ENCODE results near the gene ANO6. TPM values are rescaled to one million over a fixed set of nuclear protein-coding genes. Genes with fewer than 3 reads are reported as not detected.
"Not testable (repeated sequence)": the region's sequence is repeated elsewhere in the genome, so short reads cannot be mapped to it uniquely, and the experiment has no call there.

The ANO6 gene
- total RNA-seq, 1 donor from 2014 or later = 46.6 TPM

- no peak for DNase-seq
- no peak for ATAC-seq (ENCODE audit: poor library complexity)
- intact Hi-C loops (cut with DNase I) = loop anchor here (10.0 kb wide), 1 partner anchor 137 kb away; the partner anchor contains the start of gene ANO6
Observed at GRCh38 chr12:45351921-45352670, 136.2 kb downstream of the ANO6 start.

GRCh38 chr12:45353944-45354343 is 138.0 kb downstream of the ANO6 start:
- no peak for ATAC-seq (ENCODE audit: poor library complexity)
- intact Hi-C loops (cut with DNase I) = loop anchor here (10.0 kb wide), 1 partner anchor 139 kb away; the partner anchor contains the start of gene ANO6
- DNase-seq = no peak

DNA sequence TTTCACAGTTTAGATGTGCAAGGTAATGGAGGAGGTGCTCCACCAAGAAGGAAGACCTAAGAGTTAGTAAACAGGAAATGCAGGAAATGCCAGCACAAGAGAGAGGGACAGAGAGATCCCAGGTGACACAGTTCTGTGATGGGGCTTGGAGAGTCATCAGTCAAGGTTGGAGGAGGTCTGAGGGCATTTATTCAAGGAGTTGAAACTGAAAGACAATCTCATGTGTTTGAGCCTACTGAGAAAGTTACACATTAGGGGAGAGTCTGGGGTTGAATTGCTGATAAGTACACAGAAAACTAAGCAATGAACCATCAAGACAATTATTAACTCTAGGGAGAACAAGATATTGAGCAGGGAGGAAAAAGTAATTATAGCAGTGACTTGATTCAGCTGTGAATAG is 138.5 kb downstream of the ANO6 start:
- intact Hi-C loops (cut with DNase I) = loop anchor here (10.0 kb wide), 1 partner anchor 140 kb away; the partner anchor contains the start of gene ANO6
- no peak for DNase-seq
- no peak for ATAC-seq (ENCODE audit: poor library complexity)

DNA sequence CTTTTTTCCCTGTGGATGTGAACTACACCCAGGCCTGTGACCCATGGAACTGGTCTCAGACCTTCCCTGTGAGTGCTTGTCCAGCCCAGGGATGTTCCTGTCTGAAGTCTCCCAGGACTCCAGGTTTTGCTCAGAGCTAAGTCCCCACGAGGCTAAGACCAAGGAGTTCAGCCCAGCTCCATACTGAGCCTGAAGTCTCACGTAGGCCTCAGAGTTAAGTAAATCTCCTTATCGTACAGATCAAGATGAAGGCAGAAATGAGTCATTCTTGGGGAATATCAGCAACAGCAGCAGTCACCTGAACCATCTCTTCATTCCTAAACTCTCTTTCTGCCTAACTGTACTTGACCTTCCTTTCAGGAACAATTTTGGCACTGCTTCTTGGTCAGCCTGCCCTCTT is 139.8 kb downstream of the ANO6 start:
- ATAC-seq (ENCODE audit: poor library complexity) (no peak), DNase-seq (no peak)
- intact Hi-C loops (cut with DNase I) = loop anchor here (10.0 kb wide), 1 partner anchor 141 kb away; the partner anchor contains the start of gene ANO6

DNA sequence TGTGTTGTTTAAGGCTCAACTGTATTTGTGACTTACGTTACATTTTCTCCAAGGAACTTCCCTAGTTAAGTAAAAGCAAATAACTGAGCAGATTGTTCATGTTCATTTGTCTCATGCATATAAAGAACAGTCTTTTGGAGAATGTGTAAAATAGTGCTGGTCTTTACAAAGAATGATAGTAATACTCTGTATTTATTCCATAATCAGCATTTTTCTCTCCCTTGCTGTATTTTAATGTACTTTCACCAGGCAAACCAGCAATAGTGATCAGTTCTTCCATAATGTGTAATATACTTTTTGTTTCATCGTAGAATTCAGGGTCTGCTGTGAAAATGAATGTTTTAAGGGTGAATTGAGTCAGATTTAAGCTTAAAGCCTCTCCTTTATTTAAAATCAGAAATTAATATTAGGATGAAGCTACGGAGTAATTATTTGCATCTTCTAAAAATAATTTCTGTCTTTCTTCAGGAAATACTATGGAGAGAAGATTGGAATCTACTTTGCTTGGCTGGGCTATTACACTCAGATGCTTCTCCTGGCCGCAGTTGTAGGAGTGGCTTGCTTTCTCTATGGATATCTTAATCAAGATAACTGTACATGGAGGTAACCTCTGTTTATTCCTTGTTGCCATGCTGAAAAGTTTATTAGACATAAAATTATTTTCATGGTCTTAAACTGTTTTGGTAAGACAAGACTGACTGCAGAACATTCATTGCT is 141.1 kb downstream of the ANO6 start:
- DNase-seq (no peak), ATAC-seq (ENCODE audit: poor library complexity) (peak; percentile 12)
- intact Hi-C loops (cut with DNase I) = loop anchor here (10.0 kb wide), 1 partner anchor 142 kb away; the partner anchor contains the start of gene ANO6

- ATAC-seq (ENCODE audit: poor library complexity) = peak; percentile 89
- intact Hi-C loops (cut with DNase I) = loop anchor here (10.0 kb wide), 1 partner anchor 143 kb away; the partner anchor contains the start of gene ANO6
- DNase-seq = no peak
Observed at GRCh38 chr12:45357539-45358417, 141.9 kb downstream of the ANO6 start.

- intact Hi-C loops (cut with DNase I) = no loop called here
- ATAC-seq (ENCODE audit: poor library complexity) (no peak), DNase-seq (no peak)
Observed at GRCh38 chr12:45362291-45362690, 146.4 kb downstream of the ANO6 start.

DNA sequence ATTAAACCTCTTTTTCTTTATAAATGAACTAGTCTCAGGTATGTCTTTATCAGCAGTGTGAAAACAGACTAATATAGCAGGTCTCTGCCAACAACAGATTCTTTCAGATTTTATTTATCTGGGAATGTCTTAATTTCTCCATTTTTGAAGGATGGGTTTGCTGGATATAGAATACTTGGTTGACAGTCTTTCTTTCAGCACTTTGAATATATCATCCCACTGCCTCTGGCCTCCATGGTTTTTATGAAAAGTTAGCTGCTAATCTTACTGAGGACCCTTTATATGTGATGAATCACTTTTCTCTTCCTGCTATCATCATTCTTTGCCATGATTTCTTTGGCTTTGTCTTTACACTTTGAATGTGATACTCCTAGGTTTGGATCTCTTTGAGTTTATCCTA is 148.0 kb downstream of the ANO6 start:
- intact Hi-C loops (cut with DNase I) = no loop called here
- no peak for DNase-seq
- ATAC-seq (ENCODE audit: poor library complexity) = no peak

DNA sequence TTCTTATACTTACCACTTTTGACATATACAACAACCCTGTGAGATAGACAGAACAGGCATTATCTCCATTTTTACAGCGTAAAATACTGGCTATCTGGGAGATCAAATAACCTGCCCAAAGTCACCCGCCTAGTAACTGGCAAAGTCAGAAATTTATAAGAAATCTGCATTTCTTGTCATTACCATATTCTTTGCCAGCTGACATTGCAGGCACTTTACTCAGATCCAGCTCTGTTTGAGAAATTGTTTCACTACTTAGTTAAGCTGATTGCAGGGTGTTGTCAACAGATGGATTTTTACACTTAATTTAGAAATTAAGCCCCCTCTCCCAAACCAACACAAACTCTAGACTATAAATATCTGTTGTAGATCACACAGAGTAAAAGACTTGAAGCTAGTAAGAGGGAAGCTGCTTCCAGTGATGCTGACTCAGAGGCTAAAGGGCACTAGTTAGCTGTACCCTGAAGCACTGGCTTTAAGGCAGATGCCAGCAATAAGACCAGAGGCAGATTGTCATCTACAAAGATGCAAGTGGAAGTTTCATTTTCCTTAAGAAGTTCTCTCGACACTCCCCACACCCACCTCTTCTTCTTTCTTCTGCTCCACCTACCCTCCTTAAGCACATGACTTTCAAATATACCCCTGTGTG is 153.1 kb downstream of the ANO6 start:
- intact Hi-C loops (cut with DNase I) = no loop called here
- no peak for ATAC-seq (ENCODE audit: poor library complexity)
- no peak for DNase-seq

- no peak for ATAC-seq (ENCODE audit: poor library complexity)
- DNase-seq = no peak
- intact Hi-C loops (cut with DNase I) = no loop called here
Observed at GRCh38 chr12:45377815-45378214, 161.9 kb downstream of the ANO6 start.

DNA sequence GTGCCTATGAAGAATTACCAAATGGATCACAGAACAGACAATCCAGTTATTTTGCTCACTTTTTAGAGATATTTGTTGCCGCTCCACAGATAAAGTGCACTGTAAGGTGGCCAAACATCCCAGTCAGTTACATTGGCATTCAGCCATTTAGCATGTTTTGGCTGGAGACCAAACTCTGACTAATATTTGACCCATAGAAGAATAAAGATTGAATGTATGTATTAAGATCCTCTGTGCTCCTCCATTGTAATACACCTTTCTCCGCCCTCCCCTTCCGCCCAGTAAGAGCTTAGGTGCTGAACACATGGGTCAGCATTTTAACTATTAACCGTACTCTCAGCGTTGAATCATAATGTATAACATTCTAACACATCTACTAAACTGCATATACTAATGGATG is 163.4 kb downstream of the ANO6 start:
- DNase-seq (no peak), ATAC-seq (ENCODE audit: poor library complexity) (no peak)
- intact Hi-C loops (cut with DNase I) = no loop called here

DNA sequence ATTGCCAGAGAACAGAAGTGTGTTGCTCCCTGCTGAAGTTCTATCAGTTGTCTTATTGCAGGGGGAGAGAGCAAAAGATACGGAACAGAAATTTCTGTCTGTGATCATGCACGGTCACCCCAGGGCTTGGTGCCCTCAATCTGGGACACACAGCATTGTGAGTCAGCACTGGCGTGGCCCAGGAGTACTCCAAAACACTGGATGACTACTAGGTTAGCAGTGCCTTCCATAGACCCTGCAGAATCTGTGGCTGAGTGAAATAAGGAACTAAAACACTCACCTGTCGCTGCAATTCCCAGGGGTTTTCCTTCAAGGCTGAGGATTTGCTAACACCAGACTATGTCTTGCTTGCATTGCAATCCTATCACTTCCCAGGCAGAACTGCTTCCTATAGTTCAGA is 165.5 kb downstream of the ANO6 start:
- intact Hi-C loops (cut with DNase I) = no loop called here
- no peak for ATAC-seq (ENCODE audit: poor library complexity)
- no peak for DNase-seq

DNA sequence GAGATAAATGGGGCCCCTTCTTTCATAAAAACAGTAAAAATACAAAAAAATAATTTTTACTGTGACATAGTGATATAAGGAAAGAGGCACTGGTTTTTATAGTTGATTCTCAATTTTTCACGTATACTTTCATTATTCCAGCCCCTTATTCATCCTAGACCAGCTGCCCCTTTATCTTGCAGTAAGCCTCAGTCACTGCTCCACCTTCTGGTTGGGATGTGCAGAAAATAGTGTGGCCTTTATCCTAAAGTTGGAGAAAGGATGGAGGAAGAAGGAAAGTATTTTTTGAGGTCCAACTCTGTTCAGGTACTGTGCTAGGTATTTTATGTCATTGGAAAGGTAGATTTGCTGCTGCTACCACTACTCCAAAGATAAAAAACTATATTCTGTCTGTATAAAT is 172.7 kb downstream of the ANO6 start:
- intact Hi-C loops (cut with DNase I) = loop anchor here (5.0 kb wide), 1 partner anchor 216 kb away; no protein-coding TSS in a partner anchor
- DNase-seq (no peak), ATAC-seq (ENCODE audit: poor library complexity) (peak; percentile 65)

GRCh38 chr12:45389426-45389825 is 173.5 kb downstream of the ANO6 start:
- ATAC-seq (ENCODE audit: poor library complexity) (no peak), DNase-seq (no peak)
- intact Hi-C loops (cut with DNase I) = loop anchor here (5.0 kb wide), 1 partner anchor 217 kb away; no protein-coding TSS in a partner anchor

- DNase-seq; ATAC-seq (ENCODE audit: poor library complexity); intact Hi-C loops (cut with DNase I): not testable (repeated sequence)
Observed at GRCh38 chr12:45397499-45397898, 181.6 kb downstream of the ANO6 start.

GRCh38 chr12:45398552-45398951 is 182.7 kb downstream of the ANO6 start:
- intact Hi-C loops (cut with DNase I) = no loop called here
- DNase-seq = no peak

DNA sequence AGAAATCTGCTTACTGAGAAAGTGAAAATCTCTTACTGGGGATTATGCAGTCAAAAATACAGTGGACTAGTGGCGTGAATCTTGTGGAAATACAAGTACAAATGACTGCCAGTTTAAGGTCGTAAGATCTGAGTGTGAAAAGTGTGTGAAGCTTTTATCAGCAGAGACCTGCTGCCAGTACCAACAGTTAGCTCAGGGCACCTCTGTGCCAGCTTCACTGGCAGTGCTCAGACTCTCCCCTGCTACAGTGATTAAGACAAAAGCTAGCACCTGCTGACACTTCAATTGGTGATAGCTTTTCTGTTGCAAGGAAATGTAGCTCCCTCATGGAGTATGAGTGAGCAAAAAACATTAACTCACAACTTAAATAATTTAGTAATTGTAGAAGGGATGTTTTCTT is 185.1 kb downstream of the ANO6 start:
- intact Hi-C loops (cut with DNase I) = no loop called here
- peak; percentile 44 for DNase-seq
- ATAC-seq (ENCODE audit: poor library complexity) = peak; percentile 96

More at GRCh38 chr12:45398552-45398951, 182.7 kb downstream of the ANO6 start:
- ATAC-seq (ENCODE audit: poor library complexity) = no peak

- intact Hi-C loops (cut with DNase I) = no loop called here
- DNase-seq = no peak
- ATAC-seq (ENCODE audit: poor library complexity) = peak; percentile 58
Observed at GRCh38 chr12:45402288-45402687, 186.4 kb downstream of the ANO6 start.
